ENCODE measurements around the gene SH3TC1. TPM values are rescaled to one million over a fixed set of nuclear protein-coding genes. Genes with fewer than 3 reads are reported as not detected.

Gene SH3TC1
- total RNA-seq, 1 experiment from 2014 or later: 7.8 TPM

- TF ChIP-seq, protein P1, sequence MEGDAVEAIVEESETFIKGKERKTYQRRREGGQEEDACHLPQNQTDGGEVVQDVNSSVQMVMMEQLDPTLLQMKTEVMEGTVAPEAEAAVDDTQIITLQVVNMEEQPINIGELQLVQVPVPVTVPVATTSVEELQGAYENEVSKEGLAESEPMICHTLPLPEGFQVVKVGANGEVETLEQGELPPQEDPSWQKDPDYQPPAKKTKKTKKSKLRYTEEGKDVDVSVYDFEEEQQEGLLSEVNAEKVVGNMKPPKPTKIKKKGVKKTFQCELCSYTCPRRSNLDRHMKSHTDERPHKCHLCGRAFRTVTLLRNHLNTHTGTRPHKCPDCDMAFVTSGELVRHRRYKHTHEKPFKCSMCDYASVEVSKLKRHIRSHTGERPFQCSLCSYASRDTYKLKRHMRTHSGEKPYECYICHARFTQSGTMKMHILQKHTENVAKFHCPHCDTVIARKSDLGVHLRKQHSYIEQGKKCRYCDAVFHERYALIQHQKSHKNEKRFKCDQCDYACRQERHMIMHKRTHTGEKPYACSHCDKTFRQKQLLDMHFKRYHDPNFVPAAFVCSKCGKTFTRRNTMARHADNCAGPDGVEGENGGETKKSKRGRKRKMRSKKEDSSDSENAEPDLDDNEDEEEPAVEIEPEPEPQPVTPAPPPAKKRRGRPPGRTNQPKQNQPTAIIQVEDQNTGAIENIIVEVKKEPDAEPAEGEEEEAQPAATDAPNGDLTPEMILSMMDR (IDR thresholded peaks at IDR 0.05; ENCODE audit: unreplicated experiment): no peak
- intact Hi-C loops (cut with micrococcal nuclease; ENCODE audit: unreplicated experiment): no loop called here
- no TSS peak for BruUV-seq (replicated peaks)
- CTCF ChIA-PET: interaction anchor here (0.7 kb wide), 1 partner anchor 305 kb away, joined by 3 read pairs; no protein-coding TSS in a partner anchor
- no peak for DNase-seq
- Mint-ChIP-seq H3K9me3 (ENCODE audit: low read depth, unreplicated experiment) (no peaks in the 10 kb centered on the region), H3K27me3 (ENCODE audit: unreplicated experiment) (peaks cover 53% of the 10 kb centered on the region), H3K36me3 (ENCODE audit: insufficient read depth, unreplicated experiment) (no peaks in the 10 kb centered on the region), H3K4me1 (ENCODE audit: low read depth, unreplicated experiment) (no peaks in the 10 kb centered on the region), H3K27ac (ENCODE audit: unreplicated experiment) (no peak overlapping the region), H3K4me3 (ENCODE audit: low read depth, unreplicated experiment) (no peak overlapping the region)
Observed at GRCh38 chr4:8250227-8250626, 51.1 kb downstream of the SH3TC1 start.

- Mint-ChIP-seq H3K4me3 (ENCODE audit: low read depth, unreplicated experiment) (no peak overlapping the region), H3K27me3 (ENCODE audit: unreplicated experiment) (peaks cover 58% of the 10 kb centered on the region), H3K9me3 (ENCODE audit: low read depth, unreplicated experiment) (no peaks in the 10 kb centered on the region), H3K4me1 (ENCODE audit: low read depth, unreplicated experiment) (no peaks in the 10 kb centered on the region), H3K36me3 (ENCODE audit: insufficient read depth, unreplicated experiment) (no peaks in the 10 kb centered on the region), H3K27ac (ENCODE audit: unreplicated experiment) (no peak overlapping the region)
- intact Hi-C loops (cut with micrococcal nuclease; ENCODE audit: unreplicated experiment): no loop called here
- TF ChIP-seq, protein P1 (IDR thresholded peaks at IDR 0.05; ENCODE audit: unreplicated experiment): no peak
- no peak for DNase-seq
- no TSS peak for BruUV-seq (replicated peaks)
- CTCF ChIA-PET: interaction anchor here (0.7 kb wide), 1 partner anchor 306 kb away, joined by 3 read pairs; no protein-coding TSS in a partner anchor
Observed at GRCh38 chr4:8250637-8251036, 51.5 kb downstream of the SH3TC1 start.

GRCh38 chr4:8251110-8251883, 52.2 kb downstream of the SH3TC1 start:
- Mint-ChIP-seq H3K27me3 (ENCODE audit: unreplicated experiment) (peaks cover 64% of the 10 kb centered on the region), H3K9me3 (ENCODE audit: low read depth, unreplicated experiment) (no peaks in the 10 kb centered on the region), H3K27ac (ENCODE audit: unreplicated experiment) (no peak overlapping the region), H3K36me3 (ENCODE audit: insufficient read depth, unreplicated experiment) (no peaks in the 10 kb centered on the region), H3K4me3 (ENCODE audit: low read depth, unreplicated experiment) (no peak overlapping the region), H3K4me1 (ENCODE audit: low read depth, unreplicated experiment) (no peaks in the 10 kb centered on the region)
- TF ChIP-seq, protein P1 (IDR thresholded peaks at IDR 0.05; ENCODE audit: unreplicated experiment): no peak
- CTCF ChIA-PET: no interaction called here
- intact Hi-C loops (cut with micrococcal nuclease; ENCODE audit: unreplicated experiment): no loop called here
- BruUV-seq (replicated peaks): no TSS peak
- DNase-seq: no peak

DNA sequence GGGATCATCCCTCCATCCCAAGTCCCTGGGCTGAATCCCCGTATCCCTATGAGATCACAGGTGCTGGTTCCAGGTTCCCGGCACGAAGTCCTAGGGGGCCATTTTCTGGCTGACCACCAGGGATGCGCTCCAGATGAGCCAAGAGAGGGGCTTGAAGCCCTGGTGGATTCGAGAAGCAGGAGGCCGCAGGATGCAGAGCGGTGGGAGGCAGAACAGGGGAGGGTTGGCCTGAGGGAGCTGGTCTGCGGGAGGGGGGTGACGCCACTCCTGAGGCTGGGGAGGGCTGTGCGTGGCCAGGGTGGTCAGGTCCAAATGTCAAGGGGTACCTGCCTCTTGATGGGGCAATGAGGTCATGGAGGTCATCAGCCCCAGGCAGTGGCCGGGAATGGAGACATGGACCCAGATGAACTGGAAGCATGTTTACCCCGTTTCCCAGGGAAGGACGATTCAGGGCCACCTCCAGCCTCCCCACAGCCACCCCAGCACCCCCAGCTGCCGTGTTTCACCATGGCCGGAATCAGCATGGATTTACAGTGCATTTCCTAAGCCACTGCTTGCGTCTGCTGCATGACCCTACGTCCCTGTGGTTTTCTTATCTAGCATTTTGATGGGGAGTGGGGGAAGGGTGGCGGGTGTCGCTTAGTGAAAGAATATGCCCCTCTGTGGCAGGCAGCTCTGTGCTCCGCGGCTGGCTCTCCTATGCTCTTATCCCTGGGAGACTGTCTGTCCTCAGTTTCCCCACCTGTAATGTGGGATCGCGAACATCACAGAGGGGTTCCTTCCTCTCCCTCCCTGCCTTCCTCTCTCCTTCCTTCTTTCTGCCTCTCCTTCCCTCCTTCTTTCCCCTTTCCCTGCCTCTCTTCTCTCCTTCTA, 53.4 kb downstream of the SH3TC1 start:
- CTCF ChIA-PET: no interaction called here
- Mint-ChIP-seq H3K27me3 (ENCODE audit: unreplicated experiment) (peaks cover 65% of the 10 kb centered on the region), H3K4me3 (ENCODE audit: low read depth, unreplicated experiment) (no peak overlapping the region), H3K36me3 (ENCODE audit: insufficient read depth, unreplicated experiment) (no peaks in the 10 kb centered on the region), H3K9me3 (ENCODE audit: low read depth, unreplicated experiment) (no peaks in the 10 kb centered on the region), H3K27ac (ENCODE audit: unreplicated experiment) (no peak overlapping the region), H3K4me1 (ENCODE audit: low read depth, unreplicated experiment) (no peaks in the 10 kb centered on the region)
- DNase-seq: no peak
- intact Hi-C loops (cut with micrococcal nuclease; ENCODE audit: unreplicated experiment): no loop called here
- TF ChIP-seq, protein P1 (IDR thresholded peaks at IDR 0.05; ENCODE audit: unreplicated experiment): no peak
- BruUV-seq (replicated peaks): no TSS peak

All from Calu3 (cell line).